ENCODE data around the gene NPIPB4.
"Not testable (repeated sequence)": the region's sequence is repeated elsewhere in the genome, so short reads cannot be mapped to it uniquely, and the experiment has no call there.

DNA sequence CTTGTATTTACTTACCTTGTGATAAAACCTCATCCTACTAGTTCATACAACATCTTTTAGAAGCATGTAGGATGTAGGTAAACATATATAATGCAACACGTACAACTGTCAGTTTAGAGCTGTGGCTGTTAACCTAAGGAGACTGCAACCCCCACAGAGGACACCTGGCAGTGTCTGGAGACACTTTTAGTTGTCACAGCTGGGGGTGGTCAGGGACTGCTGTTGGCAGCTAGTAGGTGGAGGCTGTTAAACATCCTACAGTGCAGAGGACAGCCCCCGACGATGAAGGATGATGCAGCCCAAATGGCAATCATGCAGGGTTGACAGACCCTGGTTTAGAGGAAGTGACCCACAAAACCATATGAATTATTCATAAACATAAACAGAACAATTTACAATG lies 59.0 kb downstream of the NPIPB4 start:
- TF ChIP-seq, protein P1, sequence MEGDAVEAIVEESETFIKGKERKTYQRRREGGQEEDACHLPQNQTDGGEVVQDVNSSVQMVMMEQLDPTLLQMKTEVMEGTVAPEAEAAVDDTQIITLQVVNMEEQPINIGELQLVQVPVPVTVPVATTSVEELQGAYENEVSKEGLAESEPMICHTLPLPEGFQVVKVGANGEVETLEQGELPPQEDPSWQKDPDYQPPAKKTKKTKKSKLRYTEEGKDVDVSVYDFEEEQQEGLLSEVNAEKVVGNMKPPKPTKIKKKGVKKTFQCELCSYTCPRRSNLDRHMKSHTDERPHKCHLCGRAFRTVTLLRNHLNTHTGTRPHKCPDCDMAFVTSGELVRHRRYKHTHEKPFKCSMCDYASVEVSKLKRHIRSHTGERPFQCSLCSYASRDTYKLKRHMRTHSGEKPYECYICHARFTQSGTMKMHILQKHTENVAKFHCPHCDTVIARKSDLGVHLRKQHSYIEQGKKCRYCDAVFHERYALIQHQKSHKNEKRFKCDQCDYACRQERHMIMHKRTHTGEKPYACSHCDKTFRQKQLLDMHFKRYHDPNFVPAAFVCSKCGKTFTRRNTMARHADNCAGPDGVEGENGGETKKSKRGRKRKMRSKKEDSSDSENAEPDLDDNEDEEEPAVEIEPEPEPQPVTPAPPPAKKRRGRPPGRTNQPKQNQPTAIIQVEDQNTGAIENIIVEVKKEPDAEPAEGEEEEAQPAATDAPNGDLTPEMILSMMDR (conservative IDR thresholded peaks at IDR 0.05), result not testable (repeated sequence)
- not testable (repeated sequence) for TF ChIP-seq EZH2 (IDR thresholded peaks at IDR 0.05; ENCODE audit: low read depth)
